PC-9 (cell line): ENCODE data around the gene LINC00305. TPM values are rescaled to one million over a fixed set of nuclear protein-coding genes. Genes with fewer than 3 reads are reported as not detected.

Experiments
- Bru-seq: library from RNA; stranded (reverse); fragments of 400-500 nt; gene quantifications from one replicate; lab custom pipeline; 2021; lab: Mats Ljungman, UMichigan
- BruChase-seq, 2 experiments: library from RNA; stranded (reverse); fragments of 400-500 nt; gene quantifications; one replicate each; lab custom pipeline; 2021; lab: Mats Ljungman, UMichigan
- BruUV-seq: library from RNA; stranded (reverse); fragments of 400-500 nt; replicated peaks from 2 replicates; lab custom pipeline; 2021; lab: Mats Ljungman, UMichigan
- CTCF ChIA-PET: fragments of 300-600 bp; sonication (Branson Sonifier 250); formaldehyde crosslinking; loops from one replicate; lab custom pipeline; 2022; ENCODE audit warnings: antibody characterized with exemption; lab: Charles Lee
- POLR2A ChIA-PET: fragments of 300-600 bp; sonication (Branson Sonifier 250); formaldehyde crosslinking; loops from one replicate; lab custom pipeline; 2022; ENCODE audit warnings: antibody characterized with exemption; ENCODE audit not compliant: unreplicated experiment; lab: Charles Lee
- DNase-seq, 2 experiments: peaks; one replicate each; pipeline versions ENCODE4 v3.0.0 to v3.0.0-alpha.2; 2015 to 2022; ENCODE audit warnings: mixed read lengths in 1 of 2
- H2AFZ ChIP-seq: fragments of 200-600 bp; sonication (generic); 2 replicates; pipeline ENCODE4 v1.8.1; 2017; ENCODE audit warnings: antibody characterized with exemption
- H3F3A ChIP-seq: fragments of 200-600 bp; sonication (generic); 2 replicates; pipeline ENCODE4 v1.8.1; 2017; ENCODE audit warnings: antibody characterized with exemption, mild to moderate bottlenecking, low read depth; ENCODE audit not compliant: insufficient read depth
- H3K27ac ChIP-seq: fragments of 200-600 bp; sonication (generic); 2 replicates; pipeline ENCODE4 v1.6.1; 2016; ENCODE audit warnings: mixed run types
- H3K27me3 ChIP-seq: fragments of 200-600 bp; sonication (generic); 2 replicates; pipeline ENCODE4 v1.6.1; 2016; ENCODE audit warnings: low read depth, mixed run types; ENCODE audit not compliant: insufficient read depth
- H3K36me3 ChIP-seq: fragments of 200-600 bp; sonication (generic); 2 replicates; pipeline ENCODE4 v1.6.1; 2016; ENCODE audit warnings: low read depth, mixed run types
- H3K4me1 ChIP-seq: fragments of 200-600 bp; sonication (generic); replicated peaks from 2 replicates; pipeline ENCODE4 v1.6.1; 2016; ENCODE audit warnings: mixed run types; ENCODE audit not compliant: insufficient read depth
- H3K4me2 ChIP-seq: fragments of 200-600 bp; sonication (generic); 2 replicates; pipeline ENCODE4 v1.6.1; 2017; ENCODE audit warnings: mixed run types
- H3K4me3 ChIP-seq: fragments of 200-600 bp; sonication (generic); 2 replicates; pipeline ENCODE4 v1.6.1; 2016; ENCODE audit warnings: mixed run types
- H3K79me2 ChIP-seq: fragments of 200-600 bp; sonication (generic); 2 replicates; pipeline ENCODE4 v1.6.1; 2017; ENCODE audit warnings: low read depth, mixed run types
- H3K9me2 ChIP-seq: fragments of 200-600 bp; sonication (generic); 2 replicates; pipeline ENCODE4 v1.8.1; 2017; ENCODE audit warnings: mild to moderate bottlenecking; ENCODE audit not compliant: insufficient read depth
- H3K9me3 ChIP-seq: fragments of 200-600 bp; sonication (generic); 2 replicates; pipeline ENCODE4 v1.8.1; 2016; ENCODE audit warnings: low read depth; ENCODE audit not compliant: insufficient read depth
- H4K20me1 ChIP-seq: fragments of 200-600 bp; sonication (generic); 2 replicates; pipeline ENCODE4 v1.8.1; 2017; ENCODE audit not compliant: insufficient read depth
- EZH2 ChIP-seq: fragments of 200-600 bp; sonication (generic); IDR thresholded peaks from 2 replicates; pipeline ENCODE4 v1.8.0; 2017; ENCODE audit warnings: antibody characterized with exemption, low read depth
- intact Hi-C: fragments of 100-400 bp; cut with micrococcal nuclease; formaldehyde crosslinking; loops from one replicate; pipeline ENCODE4 v1.10.0; 2022; ENCODE audit not compliant: unreplicated experiment
- long read RNA-seq: library from polyadenylated mRNA; stranded (forward); transcript quantifications from one replicate; pipeline ENCODE4 v2.0.0, GENCODE V29; 2022
- total RNA-seq: library from RNA; stranded (reverse); gene quantifications from 2 replicates; pipeline ENCODE4 v1.2.3, GENCODE V29; 2021
- TF ChIP-seq, protein P1 (sequence below): fragments of 200-600 bp; sonication (generic); conservative IDR thresholded peaks from 2 replicates; pipeline ENCODE4 v1.6.1; 2017; ENCODE audit warnings: mixed run types, antibody characterized with exemption, mild to moderate bottlenecking, moderate library complexity

The LINC00305 gene
- total RNA-seq = not detected in 2 replicates
- Bru-seq, nascent RNA = percentile 1 among the genes with signal in this experiment
- BruChase-seq, experiment 1, labeled RNA remaining after a 2-hour chase = not detected
- not detected for BruChase-seq, experiment 2, labeled RNA remaining after a 6-hour chase
- long read RNA-seq = 0 reads

DNA sequence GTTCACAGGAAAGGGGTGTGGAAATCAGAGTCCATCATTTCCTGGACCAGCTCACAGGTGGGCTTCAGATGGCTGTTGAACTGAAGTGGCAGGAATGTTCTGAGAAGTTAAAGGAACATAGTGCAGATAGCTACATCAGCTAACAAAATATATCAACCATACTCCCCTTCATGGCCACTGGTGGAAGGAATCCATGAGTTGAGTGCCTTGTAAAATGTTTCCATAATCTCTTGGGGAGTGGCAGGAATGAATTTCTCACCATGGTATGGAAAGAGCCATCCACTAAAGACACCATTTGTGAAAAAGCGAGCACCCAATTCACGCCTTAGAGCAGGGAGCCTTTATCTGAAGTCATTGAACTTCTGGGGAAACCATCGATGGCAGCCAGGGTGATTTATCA is at the start of gene LINC00305:
TSS of gene LINC00305 (minus strand) at position 101 of the 400 bp plus-strand sequence.
- 0 out of 2 replicates have a peak, but pooled peaks cover 7% of the 10 kb centered on the region for H3K4me1 ChIP-seq
- intact Hi-C loops = no loop called here
- no peaks in the 10 kb centered on the region for H3K9me2 ChIP-seq
- no peak within 1 kb of the TSS for H3K4me3 ChIP-seq
- ChIA-PET POLR2A (no interaction called here), CTCF (no interaction called here)
- no peaks in the 10 kb centered on the region; the same call in 1 of the 2 replicates for H3F3A ChIP-seq
- no peaks in the 10 kb centered on the region for H3K27me3 ChIP-seq
- no peak within 1 kb of the TSS for H2AFZ ChIP-seq
- no peaks in the 10 kb centered on the region for H3K79me2 ChIP-seq
- no peak within 1 kb of the TSS for H3K27ac ChIP-seq
- no peak within 1 kb of the TSS for H3K4me2 ChIP-seq
- no peaks in the 10 kb centered on the region for H4K20me1 ChIP-seq
- TF ChIP-seq, protein P1, sequence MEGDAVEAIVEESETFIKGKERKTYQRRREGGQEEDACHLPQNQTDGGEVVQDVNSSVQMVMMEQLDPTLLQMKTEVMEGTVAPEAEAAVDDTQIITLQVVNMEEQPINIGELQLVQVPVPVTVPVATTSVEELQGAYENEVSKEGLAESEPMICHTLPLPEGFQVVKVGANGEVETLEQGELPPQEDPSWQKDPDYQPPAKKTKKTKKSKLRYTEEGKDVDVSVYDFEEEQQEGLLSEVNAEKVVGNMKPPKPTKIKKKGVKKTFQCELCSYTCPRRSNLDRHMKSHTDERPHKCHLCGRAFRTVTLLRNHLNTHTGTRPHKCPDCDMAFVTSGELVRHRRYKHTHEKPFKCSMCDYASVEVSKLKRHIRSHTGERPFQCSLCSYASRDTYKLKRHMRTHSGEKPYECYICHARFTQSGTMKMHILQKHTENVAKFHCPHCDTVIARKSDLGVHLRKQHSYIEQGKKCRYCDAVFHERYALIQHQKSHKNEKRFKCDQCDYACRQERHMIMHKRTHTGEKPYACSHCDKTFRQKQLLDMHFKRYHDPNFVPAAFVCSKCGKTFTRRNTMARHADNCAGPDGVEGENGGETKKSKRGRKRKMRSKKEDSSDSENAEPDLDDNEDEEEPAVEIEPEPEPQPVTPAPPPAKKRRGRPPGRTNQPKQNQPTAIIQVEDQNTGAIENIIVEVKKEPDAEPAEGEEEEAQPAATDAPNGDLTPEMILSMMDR = no peak
- no peak for TF ChIP-seq EZH2
- BruUV-seq = no TSS peak
- no peaks in the 10 kb centered on the region for H3K36me3 ChIP-seq
- no peak for DNase-seq
- no peaks in the 10 kb centered on the region for H3K9me3 ChIP-seq

DNA sequence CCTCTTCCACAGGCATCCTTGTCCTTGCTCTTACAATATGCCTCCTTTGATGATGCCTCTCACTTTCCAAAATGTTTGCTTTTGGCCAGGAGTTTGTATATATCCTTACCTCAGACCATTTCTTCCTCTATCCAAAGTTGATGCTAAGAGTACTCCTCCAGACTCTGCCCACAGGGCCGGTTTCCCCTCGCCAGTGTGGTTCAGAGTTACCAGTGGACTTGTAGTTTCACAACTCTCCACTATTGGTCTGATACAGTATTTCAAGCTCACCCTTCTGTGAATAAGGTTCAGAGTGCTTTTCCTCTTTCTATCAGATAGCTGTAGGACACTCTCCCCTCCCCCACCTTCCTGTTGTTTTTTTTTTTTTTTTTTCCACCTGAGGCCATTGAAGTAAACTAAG is 42.2 kb upstream of the LINC00305 start:
- Histone ChIP-seq H3K4me2 (no peak overlapping the region), H3K9me3 (no peaks in the 10 kb centered on the region), H3K4me3 (no peak overlapping the region), H3K4me1 (no peaks in the 10 kb centered on the region), H3K36me3 (no peaks in the 10 kb centered on the region), H3K27me3 (no peaks in the 10 kb centered on the region), H3K9me2 (no peaks in the 10 kb centered on the region), H3F3A (no peaks in the 10 kb centered on the region), H3K79me2 (no peaks in the 10 kb centered on the region), H2AFZ (no peak overlapping the region), H4K20me1 (no peaks in the 10 kb centered on the region), H3K27ac (no peak overlapping the region)
- POLR2A ChIA-PET = no interaction called here
- TF ChIP-seq, protein P1 = no peak
- no peak for TF ChIP-seq EZH2
- intact Hi-C loops = no loop called here
- DNase-seq = no peak
- BruUV-seq = no TSS peak
- CTCF ChIA-PET = no interaction called here

DNA sequence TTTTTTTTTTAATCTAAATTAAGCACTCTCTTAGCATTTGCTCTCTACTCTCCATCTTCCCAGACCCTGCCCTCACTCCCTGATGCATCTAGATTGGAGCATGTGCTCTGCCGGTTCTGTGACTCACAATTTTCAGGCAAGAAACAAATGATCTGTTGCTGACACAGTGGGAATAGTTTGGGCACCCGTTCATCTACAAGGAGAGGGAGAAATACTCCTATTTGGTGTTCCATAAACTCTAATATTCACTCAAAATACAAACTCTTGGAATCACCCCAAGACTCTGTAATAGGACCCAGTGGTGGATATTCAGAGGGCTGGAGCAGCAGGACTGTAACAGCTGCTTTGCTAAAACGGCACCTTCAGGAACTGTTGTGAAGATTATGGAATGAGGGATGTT is 37.1 kb upstream of the LINC00305 start:
- no TSS peak for BruUV-seq
- H3K27me3 ChIP-seq = no peaks in the 10 kb centered on the region

More for the DNA sequence above, 37.1 kb upstream of the LINC00305 start:
- no peaks in the 10 kb centered on the region for H3K9me2 ChIP-seq
- intact Hi-C loops = no loop called here
- no peaks in the 10 kb centered on the region for H3F3A ChIP-seq
- H3K27ac ChIP-seq = no peak overlapping the region
- POLR2A ChIA-PET = no interaction called here
- H3K4me3 ChIP-seq = no peak overlapping the region
- no peak for DNase-seq
- TF ChIP-seq EZH2 = no peak
- TF ChIP-seq, protein P1 = no peak
- H3K4me1 ChIP-seq = no peaks in the 10 kb centered on the region
- H3K4me2 ChIP-seq = no peak overlapping the region
- H2AFZ ChIP-seq = no peak overlapping the region
- no peaks in the 10 kb centered on the region for H4K20me1 ChIP-seq
- H3K79me2 ChIP-seq = no peaks in the 10 kb centered on the region
- no peaks in the 10 kb centered on the region for H3K9me3 ChIP-seq
- CTCF ChIA-PET = no interaction called here
- H3K36me3 ChIP-seq = no peaks in the 10 kb centered on the region
